HG03521 (cell line): ENCODE data around the gene OR10J4.
"Not testable (repeated sequence)": the region's sequence is repeated elsewhere in the genome, so short reads cannot be mapped to it uniquely, and the experiment has no call there.

ENCODE experiments used
- ATAC-seq: cut with Tn5 transposase; IDR thresholded peaks from one replicate; pipeline ENCODE4 v1.9.1; 2021; ENCODE audit warnings: mild to moderate bottlenecking, moderate library complexity; ENCODE audit not compliant: unreplicated experiment

The OR10J4 gene

GRCh38 chr1:159431904-159432303, at the start of gene OR10J4:
TSS of gene OR10J4 (plus strand) at chr1:159432204.
- ATAC-seq, result no peak

GRCh38 chr1:159406821-159407220, 25.2 kb upstream of the OR10J4 start:
- ATAC-seq, result no peak

DNA sequence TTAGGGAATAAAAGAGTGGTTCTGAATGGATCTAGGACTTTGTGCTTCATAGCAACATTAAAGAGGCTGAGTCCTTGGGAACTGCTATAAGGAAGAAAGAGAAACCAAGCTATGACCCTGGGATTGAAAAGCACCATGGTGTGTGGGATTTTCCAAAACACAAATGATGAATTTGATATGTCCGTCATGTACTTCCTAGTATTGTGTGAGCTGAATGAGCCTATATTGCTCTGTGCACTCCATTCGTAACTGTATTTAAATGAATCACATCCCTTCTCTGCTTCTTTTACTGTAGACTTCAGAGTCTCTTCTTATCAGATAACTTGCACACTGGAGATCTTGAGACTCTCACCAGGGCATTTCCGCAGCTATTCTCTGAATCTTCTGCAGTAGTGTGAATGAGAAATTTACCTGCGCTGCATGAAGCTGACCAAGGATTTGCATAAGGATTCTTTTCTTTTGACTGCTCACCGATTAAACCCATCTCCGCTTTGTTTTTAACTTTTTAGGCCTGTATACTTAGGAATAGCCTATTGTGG, 23.1 kb upstream of the OR10J4 start:
- ATAC-seq, result no peak

DNA sequence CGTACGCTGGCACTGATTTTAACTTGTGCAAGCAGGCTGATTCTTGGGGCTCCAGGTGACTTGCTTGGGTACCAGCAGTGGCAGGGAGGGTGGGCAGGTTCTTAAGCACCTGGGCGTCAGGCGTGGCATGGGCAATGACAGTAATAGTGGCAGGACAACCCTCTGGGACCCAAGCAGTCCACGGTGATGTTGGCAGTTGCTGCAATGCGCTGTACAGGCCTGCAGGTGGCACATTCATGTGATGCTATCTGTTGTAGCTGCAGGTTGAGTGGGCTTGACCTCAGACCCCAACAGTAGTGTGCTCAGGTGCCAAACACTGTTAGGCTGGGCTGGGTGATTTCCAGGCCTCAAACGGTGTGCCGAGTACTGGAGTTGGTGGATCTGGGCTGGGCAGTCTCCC, 10.2 kb upstream of the OR10J4 start:
- no peak for ATAC-seq

- ATAC-seq, result no peak
These were observed 3.5 kb upstream of the OR10J4 start for GRCh38 chr1:159428536-159428935.

DNA sequence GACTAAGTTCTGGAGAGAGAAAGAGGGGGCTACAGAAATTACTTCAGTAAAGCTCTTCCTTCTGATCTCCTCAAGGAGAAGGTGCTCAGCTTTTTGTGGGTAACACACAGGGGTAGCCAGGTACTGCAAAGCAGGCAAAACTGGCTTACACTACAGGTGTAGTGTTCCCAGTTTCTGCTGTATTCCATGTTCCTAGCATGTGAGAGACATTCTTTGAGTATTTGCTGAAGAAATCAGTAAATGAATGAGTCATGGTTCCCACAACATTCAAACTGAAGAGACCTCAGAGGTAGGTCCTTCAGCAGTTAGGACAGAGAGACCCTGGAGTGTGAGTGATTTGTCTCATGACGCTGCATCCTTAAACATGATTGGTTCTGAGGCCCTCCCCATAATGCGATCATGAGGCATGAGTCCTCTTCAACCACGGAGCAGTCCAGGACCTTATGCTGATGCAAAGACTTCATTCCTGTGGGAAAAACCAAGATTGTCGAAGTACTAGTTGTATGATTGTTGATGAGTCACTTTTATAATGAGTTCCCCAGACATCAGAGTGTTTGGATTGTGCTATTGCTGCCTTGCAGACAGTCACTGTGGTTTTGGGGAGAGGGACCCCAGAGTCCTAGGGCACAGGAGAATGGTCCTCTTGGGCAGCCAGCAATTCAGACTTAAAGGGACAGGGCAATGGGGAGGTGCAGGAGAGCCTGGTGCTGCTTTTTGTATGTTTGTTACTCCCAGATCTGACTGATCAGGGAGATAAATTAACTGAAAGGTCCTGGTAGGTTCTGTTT, 2.7 kb upstream of the OR10J4 start:
- ATAC-seq, result no peak

DNA sequence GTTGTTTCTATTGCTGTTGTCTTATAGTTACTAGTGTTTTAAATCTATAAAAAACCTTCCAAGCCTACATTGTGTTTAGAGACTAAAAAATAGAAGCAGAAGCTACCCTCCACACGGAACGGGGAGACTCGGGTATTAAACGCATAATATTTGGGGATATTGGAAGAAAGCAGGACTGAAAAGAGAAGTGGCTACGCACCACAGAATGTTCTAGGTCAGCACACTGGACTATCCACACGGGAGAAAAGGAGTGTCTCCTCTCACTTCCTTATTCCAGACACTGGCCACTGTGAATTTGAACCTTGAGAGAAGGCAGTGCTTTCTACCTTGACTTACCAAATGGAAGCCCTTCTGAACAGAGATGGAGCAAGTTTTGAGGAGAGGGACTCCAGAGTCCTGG, 1.0 kb upstream of the OR10J4 start:
- no peak for ATAC-seq

GRCh38 chr1:159436469-159436868, 4.5 kb downstream of the OR10J4 start:
- no peak for ATAC-seq

DNA sequence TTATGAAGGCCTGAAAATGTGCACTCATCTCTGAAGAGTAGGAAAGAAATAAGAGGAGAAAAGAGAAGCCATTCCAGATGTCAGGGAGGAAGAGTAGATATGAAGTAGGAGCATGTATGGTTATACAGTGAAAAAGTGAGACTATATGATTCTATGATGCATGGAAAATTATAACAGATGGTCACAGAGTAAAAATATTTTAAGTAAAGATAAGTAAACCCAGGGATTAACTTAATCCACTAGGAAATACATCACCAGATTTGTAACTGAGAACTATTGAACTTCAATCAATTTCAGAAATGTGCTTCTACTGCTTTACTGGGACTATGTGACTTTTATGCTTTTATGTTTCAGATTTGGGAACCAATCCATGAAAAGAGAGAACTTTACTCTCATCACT, 7.4 kb downstream of the OR10J4 start, which contains the start of gene OR10J1:
Gene OR10J1, plus strand, starts transcription at position 301 of the 400 bp plus-strand sequence. Its CDS starts 70 bp downstream, at position 371.
- ATAC-seq, result no peak

DNA sequence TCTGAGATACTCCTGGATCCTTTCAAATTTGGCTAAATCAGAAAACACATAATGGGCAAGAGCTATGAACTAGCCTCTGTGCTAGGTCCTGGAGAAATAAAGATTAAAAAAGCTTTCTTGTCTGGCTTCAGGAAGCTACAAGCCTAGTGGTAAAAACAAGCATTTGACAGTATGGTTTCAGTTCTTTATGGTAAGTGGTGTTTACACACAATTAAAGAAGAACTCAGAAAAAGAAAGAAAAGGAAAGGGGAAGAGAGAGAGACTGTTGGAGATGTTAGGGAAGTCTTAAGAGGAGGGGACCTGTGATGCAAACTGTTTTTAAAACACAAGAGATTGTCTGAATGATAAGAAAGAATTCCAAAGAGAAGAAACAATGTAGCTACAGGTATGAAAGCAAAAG, 9.4 kb downstream of the OR10J4 start:
- no peak for ATAC-seq

GRCh38 chr1:159442428-159442827, 10.4 kb downstream of the OR10J4 start:
- ATAC-seq, result no peak

GRCh38 chr1:159443066-159443750, 11.2 kb downstream of the OR10J4 start:
- ATAC-seq, result no peak

DNA sequence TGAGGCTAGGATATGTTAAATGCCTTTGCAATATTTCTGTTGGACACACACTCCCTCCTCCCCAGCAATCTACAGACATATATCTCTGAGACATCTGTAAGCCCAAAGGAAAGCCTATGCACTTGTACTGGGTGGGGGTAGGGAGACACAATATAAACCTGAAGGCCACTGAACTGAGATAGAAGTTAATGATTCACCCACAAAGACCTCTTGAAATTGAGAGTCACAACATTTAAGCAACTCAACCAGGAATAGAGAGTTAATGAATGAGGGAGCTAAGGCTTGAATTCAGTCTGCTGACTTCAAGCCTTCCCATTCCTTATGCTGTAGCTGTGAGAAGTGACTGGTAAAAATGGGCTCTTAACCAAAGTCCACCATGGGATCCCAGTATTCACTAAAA, 12.5 kb downstream of the OR10J4 start:
- no peak for ATAC-seq

DNA sequence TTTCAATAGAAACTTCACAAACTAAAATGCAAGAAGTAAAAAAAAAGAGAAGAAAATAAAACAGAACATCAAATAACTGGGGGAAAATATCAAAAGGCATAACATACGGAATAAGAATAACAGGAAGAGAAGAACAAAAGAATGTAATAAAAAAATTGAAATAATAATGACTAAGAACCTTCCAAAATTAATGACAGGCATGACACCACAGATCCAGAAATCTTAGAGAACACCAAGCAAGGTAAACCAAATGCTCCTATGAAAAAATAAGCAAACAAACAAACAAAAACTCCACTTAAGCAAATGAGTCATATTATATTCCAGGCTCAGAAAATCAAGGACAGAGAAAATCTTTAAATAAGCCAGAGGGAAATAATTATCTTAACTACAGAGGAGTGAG, 16.2 kb downstream of the OR10J4 start:
- no peak for ATAC-seq

DNA sequence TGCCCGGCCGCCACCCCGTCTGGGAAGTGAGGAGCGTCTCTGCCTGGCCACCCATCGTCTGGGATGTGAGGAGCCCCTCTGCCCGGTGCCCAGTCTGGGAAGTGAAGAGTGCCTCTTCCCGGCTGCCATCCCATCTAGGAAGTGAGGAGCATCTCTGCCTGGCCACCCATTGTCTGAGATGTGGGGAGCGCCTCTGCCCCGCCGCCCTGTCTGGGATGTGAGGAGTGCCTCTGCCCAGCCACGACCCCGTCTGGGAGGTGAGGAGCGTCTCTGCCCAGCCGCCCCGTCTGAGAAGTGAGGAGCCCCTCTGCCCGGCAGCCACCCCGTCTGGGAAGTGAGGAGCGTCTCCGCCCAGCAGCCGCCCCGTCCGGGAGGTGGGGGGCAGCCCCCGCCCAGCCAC, 17.6 kb downstream of the OR10J4 start:
- ATAC-seq, result not testable (repeated sequence)

- no peak for ATAC-seq
These were observed 27.5 kb downstream of the OR10J4 start for GRCh38 chr1:159459551-159459950.

DNA sequence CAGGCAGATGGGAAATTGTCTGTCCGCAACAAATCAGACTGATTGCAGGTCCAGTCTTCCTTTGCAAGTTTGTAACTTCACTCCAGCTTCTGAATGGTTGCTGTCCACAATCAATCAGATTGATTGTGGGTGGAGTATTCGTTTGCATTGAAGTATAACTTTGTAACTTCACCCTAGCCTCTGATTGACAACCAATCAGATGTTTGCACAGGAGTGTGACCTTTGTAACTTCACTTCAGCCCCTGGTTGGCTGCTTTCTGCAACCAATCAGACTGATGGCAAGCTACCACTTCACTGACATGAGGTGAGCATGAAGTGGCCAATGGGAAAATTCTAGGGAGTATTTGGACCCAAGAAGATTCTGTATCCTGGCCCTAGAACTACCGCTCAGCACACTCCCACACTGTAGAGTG, 33.2 kb downstream of the OR10J4 start:
- no peak for ATAC-seq

GRCh38 chr1:159468321-159468720, 36.3 kb downstream of the OR10J4 start:
- ATAC-seq, result no peak

DNA sequence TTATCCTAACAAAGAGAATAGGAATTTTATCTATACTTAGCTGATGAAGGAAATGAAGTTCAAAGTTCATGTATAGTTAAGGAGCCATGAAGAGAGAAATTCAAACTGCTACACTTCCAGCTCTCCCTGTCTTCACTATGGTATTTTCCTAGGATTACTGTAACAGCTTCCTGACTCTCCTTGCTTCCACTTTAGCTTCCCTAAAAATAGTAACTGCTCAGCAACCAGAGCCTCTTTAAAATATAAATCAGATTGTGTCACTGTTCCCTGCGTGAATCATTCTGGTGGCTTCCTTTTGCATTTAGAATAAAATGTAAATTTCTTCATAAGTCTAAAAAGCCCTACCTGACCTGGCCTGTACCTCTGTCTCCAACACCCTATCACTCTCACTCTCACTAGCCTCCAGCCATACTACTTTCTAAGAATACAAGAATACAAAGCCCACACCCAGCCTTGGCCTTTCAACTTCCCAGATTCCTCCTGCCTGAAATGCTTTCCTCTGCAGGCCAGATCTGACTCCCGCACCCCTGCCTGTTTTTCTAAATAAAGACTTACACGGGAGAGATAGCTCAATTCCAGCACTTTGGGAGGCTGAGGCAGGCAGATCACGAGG, 38.0 kb downstream of the OR10J4 start:
- no peak for ATAC-seq

GRCh38 chr1:159473335-159473734, 41.3 kb downstream of the OR10J4 start:
- ATAC-seq, result no peak

DNA sequence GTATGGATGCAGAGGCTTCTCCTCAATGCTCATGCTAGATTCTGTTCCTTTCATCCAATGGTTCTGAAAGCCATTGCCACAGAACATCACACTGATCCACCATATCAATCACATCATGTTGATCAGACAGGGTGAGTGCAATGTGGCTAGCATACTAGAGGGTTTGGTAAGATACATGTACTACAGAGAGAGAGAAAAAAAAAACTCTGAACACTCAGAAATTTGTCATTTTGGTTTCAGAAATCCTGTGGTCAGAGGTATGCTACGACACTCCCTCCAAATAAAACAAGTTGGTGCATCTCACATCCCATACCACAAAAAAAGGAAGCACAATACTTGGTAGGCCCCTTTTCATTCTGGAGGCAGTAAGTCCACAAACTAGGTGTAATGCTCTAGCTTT, 42.9 kb downstream of the OR10J4 start:
- no peak for ATAC-seq
